NCI-H2029 (cell line): ENCODE results near the gene ZCCHC7.

ENCODE experiments used
- DNase-seq: peaks from one replicate; lab custom pipeline; 2025; lab: John Stamatoyannopoulos, UW

Gene ZCCHC7

GRCh38 chr9:37405350-37405749, 285.0 kb downstream of the ZCCHC7 start:
- no peak for DNase-seq

GRCh38 chr9:37405764-37406380, 285.5 kb downstream of the ZCCHC7 start:
- DNase-seq, result no peak

- DNase-seq, result no peak
These were observed 286.4 kb downstream of the ZCCHC7 start for GRCh38 chr9:37406603-37407401.

GRCh38 chr9:37407468-37407867, 287.1 kb downstream of the ZCCHC7 start:
- DNase-seq, result no peak
